D721Med (cell line): ENCODE measurements around the gene KARS1.

Experiments
- DNase-seq: peaks from one replicate; pipeline ENCODE4 v3.0.0; 2011; ENCODE audit warnings: low spot score; ENCODE audit not compliant: insufficient read length
- FAIRE-seq: peaks from 2 replicates; lab custom pipeline; 2011; peaks lifted over from hg19 to GRCh38; lab: Jason Lieb, UNC
- CTCF ChIP-seq: IDR thresholded peaks from 2 replicates; pipeline ENCODE4 v1.5.1; 2012; ENCODE audit warnings: mild to moderate bottlenecking, control low read depth; ENCODE audit not compliant: insufficient read depth; ENCODE audit errors: missing control alignments

Gene KARS1

GRCh38 chr16:75618780-75619179 is 28.7 kb downstream of the KARS1 start:
- TF ChIP-seq CTCF: no peak
- no peak for FAIRE-seq

DNA sequence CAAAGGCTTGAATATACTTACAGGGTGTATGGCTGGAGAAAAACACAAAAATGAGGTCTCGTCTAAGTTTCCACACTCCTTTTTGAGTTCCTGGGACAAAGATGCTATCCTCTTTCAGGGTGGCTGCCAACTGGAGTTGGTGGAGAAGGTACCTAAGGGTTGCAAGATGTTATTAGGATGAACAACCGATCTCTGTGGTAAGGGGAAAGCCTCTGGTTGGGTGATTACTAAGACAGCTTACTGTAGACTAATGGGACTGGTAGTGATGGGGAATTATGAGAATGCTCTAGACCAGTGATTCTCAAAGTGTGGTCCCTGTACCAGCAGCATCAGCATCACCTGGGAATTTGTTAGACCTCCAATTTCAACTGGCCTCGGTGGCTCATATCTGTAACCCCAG is 30.3 kb downstream of the KARS1 start:
- no peak for TF ChIP-seq CTCF

More at GRCh38 chr16:75618780-75619179, 28.7 kb downstream of the KARS1 start:
- DNase-seq: no peak

DNA sequence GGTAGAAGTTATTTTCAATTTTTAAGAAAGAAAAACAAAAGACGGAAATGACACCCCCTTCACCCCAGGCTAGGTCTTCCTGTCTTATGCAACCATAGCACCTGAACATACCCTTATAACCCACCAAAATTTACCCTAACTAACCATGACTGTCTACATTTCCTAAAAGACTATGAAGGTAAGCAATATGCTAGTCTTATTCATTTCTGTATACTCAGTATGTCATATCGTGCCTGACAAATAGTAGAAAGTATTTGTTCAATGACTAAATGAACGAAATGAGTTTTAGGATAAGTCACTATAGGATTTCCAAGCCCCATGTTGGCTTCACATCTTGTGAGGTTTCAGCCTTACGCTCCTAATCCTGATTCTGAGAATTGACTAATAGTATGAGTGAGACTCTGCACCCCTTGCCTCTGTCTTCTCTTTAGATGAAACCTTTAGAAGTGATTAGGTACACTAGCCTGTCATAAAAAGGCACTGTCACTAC is 30.9 kb downstream of the KARS1 start:
- DNase-seq (no peak), FAIRE-seq (no peak)
- TF ChIP-seq CTCF: no peak

More for the DNA sequence above, 30.3 kb downstream of the KARS1 start:
- FAIRE-seq (no peak), DNase-seq (no peak)

DNA sequence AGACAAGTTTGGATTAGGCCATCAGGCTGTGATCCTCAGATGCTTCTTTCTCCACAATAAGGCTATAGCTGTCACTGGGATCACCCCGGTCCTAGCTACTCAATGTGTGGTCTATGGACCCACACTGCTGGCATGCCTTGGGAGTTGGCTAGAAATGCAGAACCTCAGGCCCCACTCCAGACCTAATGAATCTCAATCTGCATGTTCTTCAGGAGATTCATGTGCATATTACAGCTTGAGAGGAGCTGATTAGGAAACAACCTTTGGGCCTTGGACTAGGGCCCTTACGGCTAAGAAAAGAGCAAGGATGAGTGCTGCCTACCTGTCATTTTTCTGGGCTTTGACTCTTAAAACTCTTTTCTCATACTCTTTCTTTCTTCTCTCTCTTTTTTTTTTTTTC is 31.8 kb downstream of the KARS1 start:
- TF ChIP-seq CTCF: no peak
- DNase-seq (no peak), FAIRE-seq (no peak)

- DNase-seq (no peak), FAIRE-seq (no peak)
- no peak for TF ChIP-seq CTCF
These were observed 33.2 kb downstream of the KARS1 start for GRCh38 chr16:75614066-75614897.

- DNase-seq: no peak
- no peak for TF ChIP-seq CTCF
These were observed 41.0 kb downstream of the KARS1 start for GRCh38 chr16:75606507-75606906.

GRCh38 chr16:75603241-75603640 is 44.2 kb downstream of the KARS1 start:
- no peak for FAIRE-seq
- TF ChIP-seq CTCF: no peak
- no peak for DNase-seq

More at GRCh38 chr16:75606507-75606906, 41.0 kb downstream of the KARS1 start:
- no peak for FAIRE-seq
